Adrenal gland (tissue), 5 donors: ENCODE data around the gene FGFRL1.

ENCODE experiments used
- CTCF ChIP-seq, 6 experiments: fragments of 450-650 bp in 4 of 6; fragments of 200-600 bp in 2 of 6; sonication (generic) in 1 of 6; IDR thresholded peaks; 1 replicate in 5 of 6; 2 replicates in 1 of 6; pipeline versions ENCODE4 v1.5.1 to v1.8.0; 2016 to 2021; ENCODE audit warnings: antibody characterized with exemption in 6 of 6, mild to moderate bottlenecking in 2 of 6, moderate library complexity in 1 of 6
- POLR2A ChIP-seq, 2 donors: fragments of 450-650 bp; IDR thresholded peaks; one replicate each; pipeline ENCODE4 v1.6.1; 2017; ENCODE audit warnings: antibody characterized with exemption in 2 of 2, mild to moderate bottlenecking in 2 of 2, moderate library complexity in 1 of 2
- donor health status: DM: no; HTN: no; CAD: no.

- TF ChIP-seq CTCF (IDR thresholded peaks at IDR 0.05), result no peak
- TF ChIP-seq POLR2A (IDR thresholded peaks at IDR 0.05), result no peak
These were observed 761 bp downstream of the FGFRL1 start for GRCh38 chr4:1012034-1012739.
